ENCODE results near the gene DNAH11. TPM values are rescaled to one million over a fixed set of nuclear protein-coding genes. Genes with fewer than 3 reads are reported as not detected.

DNAH11 gene
- total RNA-seq, 1 experiment from 2014 or later: 0.39 TPM

GRCh38 chr7:21942955-21943354, 400.1 kb downstream of the DNAH11 start:
- ChIA-PET CTCF (no interaction called here), POLR2A (interaction anchor here (1.1 kb wide), 1 partner anchor 8 kb away, joined by 3 read pairs; no protein-coding TSS in a partner anchor), RAD21 (ENCODE audit: low non-redundant PET in 1 of 2, low total read pairs in 2 of 2, uncharacterized antibody in 2 of 2, unreplicated experiment in 2 of 2) (no interaction called here)
- TF ChIP-seq TCF7L2 (IDR thresholded peaks at IDR 0.05; ENCODE audit: borderline replicate concordance, extremely low read depth, insufficient read depth, insufficient read length): no peak
- TF ChIP-seq EZH2phosphoT487 (IDR thresholded peaks at IDR 0.05; ENCODE audit: borderline replicate concordance): no peak
- TF ChIP-seq CEBPB (IDR thresholded peaks at IDR 0.05; ENCODE audit: low read depth): no peak
- TF ChIP-seq CTCF (IDR thresholded peaks at IDR 0.05 in 2 of 3, conservative IDR thresholded peaks at IDR 0.05 in 1 of 3; ENCODE audit: borderline replicate concordance in 1 of 3, insufficient read depth in 1 of 3, low read depth in 2 of 3, low read length in 2 of 3): no peak
- TF ChIP-seq CBX3 (IDR thresholded peaks at IDR 0.05; ENCODE audit: low read depth): no peak
- no peak for TF ChIP-seq REST (IDR thresholded peaks at IDR 0.05; ENCODE audit: low read depth)
- TF ChIP-seq POLR2A (IDR thresholded peaks at IDR 0.05; ENCODE audit: borderline replicate concordance, extremely low read depth, insufficient read depth, insufficient read length): no peak
- no peak for TF ChIP-seq YY1 (IDR thresholded peaks at IDR 0.05; ENCODE audit: extremely low read depth, insufficient replicate concordance, low read depth, low read length)
- TF ChIP-seq EGR1 (IDR thresholded peaks at IDR 0.05; ENCODE audit: low read depth): no peak
- TF ChIP-seq ZNF274 (IDR thresholded peaks at IDR 0.05; ENCODE audit: low read depth, low read length): no peak
- TF ChIP-seq SRF (IDR thresholded peaks at IDR 0.05; ENCODE audit: low read depth): no peak
- no peak for TF ChIP-seq MAX (IDR thresholded peaks at IDR 0.05)
- Histone ChIP-seq H4K20me1 (ENCODE audit: insufficient read depth) (no peaks in the 10 kb centered on the region), H3K4me2 (ENCODE audit: low read length) (no peak overlapping the region), H3K4me3 (replicated peaks in 1 of 2; ENCODE audit: low read depth in 1 of 2, low read length in 2 of 2) (no peak overlapping the region), H3K27me3 (ENCODE audit: insufficient read depth, low read length) (no peaks in the 10 kb centered on the region), H3K4me1 (ENCODE audit: control insufficient read depth in 1 of 2, insufficient read depth in 2 of 2, low read length in 2 of 2) (peaks cover 12 to 19% of the 10 kb centered on the region in 2 experiments), H3K9ac (ENCODE audit: low read length) (no peak overlapping the region), H3K27ac (ENCODE audit: low read depth, low read length) (no peak overlapping the region), H2AFZ (ENCODE audit: low read depth, low read length, poor library complexity, severe bottlenecking) (no peak overlapping the region), H3K9me3 (ENCODE audit: control insufficient read depth in 1 of 2, insufficient read depth in 1 of 2, low read depth in 1 of 2, low read length in 2 of 2) (no peaks in the 10 kb centered on the region), H3K79me2 (ENCODE audit: insufficient read depth, low read length) (peaks cover 73% of the 10 kb centered on the region), H3K9me2 (ENCODE audit: insufficient read depth) (no peaks in the 10 kb centered on the region), H3K36me3 (ENCODE audit: control insufficient read depth in 1 of 2, insufficient read depth in 2 of 2, low read length in 2 of 2) (no peaks in the 10 kb centered on the region; a peak in 1 of 4 replicates)
- BruUV-seq (replicated peaks): no TSS peak
- intact Hi-C loops (cut with micrococcal nuclease): no loop called here
- no peak for DNase-seq (ENCODE audit: low read depth, low spot score)
- no peak for ATAC-seq

Data from HCT116 (cell line).